A549 (cell line): ENCODE data around the gene FBXO47. TPM values are rescaled to one million over a fixed set of nuclear protein-coding genes. Genes with fewer than 3 reads are reported as not detected.

Experiments used
- ATAC-seq, 2 experiments: fragments of 200-7000 bp in 1 of 2; fragments of >200 bp in 1 of 2; cut with Nextera tagmentation in 1 of 2; cut with Tn5 transposase in 1 of 2; 3 replicates each; pipeline versions ENCODE4 v1.8.0 to v1.9.1; 2018 to 2020; ENCODE audit warnings: mild to moderate bottlenecking in 1 of 2, moderate library complexity in 1 of 2
- CTCF ChIA-PET: fragments of 300-600 bp; sonication (Branson Sonifier 250); formaldehyde crosslinking; extraction: SDS; loops from one replicate; lab custom pipeline; 2021; ENCODE audit warnings: antibody characterized with exemption, inconsistent platforms; lab: Yijun Ruan, JAX
- POLR2A ChIA-PET: fragments of 350-600 bp; formaldehyde crosslinking; extraction: SDS; loops from one replicate; lab custom pipeline; 2021; ENCODE audit warnings: antibody characterized with exemption, inconsistent platforms; lab: Yijun Ruan, JAX
- DNase-seq, 2 experiments: peaks; one replicate each; pipeline versions ENCODE4 v3.0.0 to v3.0.0-alpha.2; 2011 to 2016; ENCODE audit warnings: low read depth in 1 of 2, low spot score in 1 of 2
- FAIRE-seq: peaks from 2 replicates; lab custom pipeline; 2011; peaks lifted over from hg19 to GRCh38; lab: Jason Lieb, UNC
- H3K27ac ChIP-seq, 2 experiments: fragments of >200 bp; sonication (Bioruptor Twin); formaldehyde crosslinking; 3 replicates each; pipeline ENCODE4 v1.5.1; 2016 to 2017
- H3K4me1 ChIP-seq: fragments of >200 bp; sonication (Bioruptor Twin); formaldehyde crosslinking; 3 replicates; pipeline ENCODE4 v1.6.1; 2016
- H3K4me2 ChIP-seq: fragments of >200 bp; sonication (Bioruptor Twin); formaldehyde crosslinking; 3 replicates; pipeline ENCODE4 v1.6.1; 2016
- H3K4me3 ChIP-seq: fragments of >200 bp; sonication (Bioruptor Twin); formaldehyde crosslinking; 3 replicates; pipeline ENCODE4 v1.5.1; 2016
- H3K9me3 ChIP-seq: fragments of >200 bp; sonication (Bioruptor Twin); formaldehyde crosslinking; 3 replicates; pipeline ENCODE4 v1.6.1; 2016
- BHLHE40 ChIP-seq: IDR thresholded peaks from 2 replicates; pipeline ENCODE4 v1.6.1; 2012; ENCODE audit warnings: low read depth, low read length, inconsistent platforms
- CBX8 ChIP-seq: fragments of 200-600 bp; sonication (generic); IDR thresholded peaks from 2 replicates; pipeline ENCODE4 v1.6.1; 2016
- CHD4 ChIP-seq: fragments of 200-600 bp; sonication (generic); IDR thresholded peaks from 2 replicates; pipeline ENCODE4 v1.6.1; 2016; ENCODE audit warnings: antibody characterized with exemption, mild to moderate bottlenecking, borderline replicate concordance
- CTCF ChIP-seq: fragments of >200 bp; sonication (Bioruptor Twin); formaldehyde crosslinking; IDR thresholded peaks from 3 replicates; pipeline ENCODE4 v1.5.1; 2016
- FOSB ChIP-seq: fragments of 250-450 bp; sonication (Bioruptor Pico); IDR thresholded peaks from 2 replicates; pipeline ENCODE4 v1.5.0; 2020; ENCODE audit warnings: mild to moderate bottlenecking, moderate library complexity
- FOXS1 ChIP-seq: fragments of 250-450 bp; sonication (Bioruptor Pico); IDR thresholded peaks from 2 replicates; pipeline ENCODE4 v1.5.0; 2020; ENCODE audit warnings: mild to moderate bottlenecking, moderate library complexity
- HDAC2 ChIP-seq: fragments of 200-600 bp; sonication (generic); IDR thresholded peaks from 2 replicates; pipeline ENCODE4 v1.6.1; 2016
- HES2 ChIP-seq: fragments of >200 bp; sonication (Bioruptor Twin); formaldehyde crosslinking; IDR thresholded peaks from 2 replicates; pipeline ENCODE4 v1.6.1; 2016
- HEYL ChIP-seq: fragments of 250-450 bp; sonication (Bioruptor Pico); IDR thresholded peaks from 2 replicates; pipeline ENCODE4 v1.8.0; 2021; ENCODE audit warnings: mild to moderate bottlenecking, moderate library complexity
- HOXA7 ChIP-seq: fragments of 250-450 bp; sonication (Bioruptor Pico); IDR thresholded peaks from 2 replicates; pipeline ENCODE4 v1.5.0; 2020; ENCODE audit warnings: mild to moderate bottlenecking, moderate library complexity
- HOXB13 ChIP-seq: fragments of 250-450 bp; sonication (Bioruptor Pico); IDR thresholded peaks from 2 replicates; pipeline ENCODE4 v1.5.0; 2020; ENCODE audit warnings: low read depth, mild to moderate bottlenecking, moderate library complexity
- MAX ChIP-seq: IDR thresholded peaks from 2 replicates; pipeline ENCODE4 v1.6.1; 2012
- NFE2L2 ChIP-seq: fragments of 150-350 bp; conservative IDR thresholded peaks from 2 replicates; pipeline ENCODE4 v1.6.1; 2014; ENCODE audit warnings: low read length
- RAD21 ChIP-seq, 2 experiments: fragments of >200 bp in 1 of 2; sonication (Bioruptor Twin) in 1 of 2; formaldehyde crosslinking in 1 of 2; IDR thresholded peaks in 1 of 2; conservative IDR thresholded peaks in 1 of 2; 2 replicates in 1 of 2; 3 replicates in 1 of 2; pipeline ENCODE4 v1.6.1; 2012 to 2018; ENCODE audit warnings: inconsistent platforms in 1 of 2
- RARB ChIP-seq: fragments of 250-450 bp; sonication (Bioruptor Pico); IDR thresholded peaks from 2 replicates; pipeline ENCODE4 v1.8.0; 2021; ENCODE audit warnings: mild to moderate bottlenecking, moderate library complexity
- REST ChIP-seq: fragments of 200-600 bp; sonication (generic); IDR thresholded peaks from 2 replicates; pipeline ENCODE4 v1.6.1; 2016; ENCODE audit warnings: antibody characterized with exemption, mild to moderate bottlenecking, moderate library complexity
- SMC3 ChIP-seq: fragments of >200 bp; sonication (Bioruptor Twin); formaldehyde crosslinking; IDR thresholded peaks from 3 replicates; pipeline ENCODE4 v1.6.1; 2018; ENCODE audit warnings: inconsistent platforms
- SREBF2 ChIP-seq: fragments of 450-650 bp; IDR thresholded peaks from 2 replicates; pipeline ENCODE4 v1.6.1; 2014; ENCODE audit warnings: mild to moderate bottlenecking, moderate library complexity
- ZNF302 ChIP-seq: fragments of 250-450 bp; sonication (Bioruptor Pico); IDR thresholded peaks from 2 replicates; pipeline ENCODE4 v1.9.0; 2021; ENCODE audit warnings: inconsistent platforms, mild to moderate bottlenecking, moderate library complexity
- ZSCAN20 ChIP-seq: fragments of 250-450 bp; sonication (Bioruptor Pico); IDR thresholded peaks from 2 replicates; pipeline ENCODE4 v1.8.0; 2022; ENCODE audit warnings: mild to moderate bottlenecking, moderate library complexity
- WGBS: methylation state at CpG from one replicate; pipeline ENCODE4 v1.1.6; 2017; ENCODE audit errors: missing lambda C conversion rate; 5-methylcytosine and 5-hydroxymethylcytosine counted together
- polyA plus RNA-seq, 4 experiments: library from polyadenylated mRNA; depleted of rRNA in 3 of 4; stranded (reverse); fragments of >200 nt; fragmentation: RNase III in 1 of 4; extraction: RNeasy Plus Mini Kit Qiagen cat#74134 plus additional on column Dnase treatment in 1 of 4; gene quantifications; 2 replicates in 3 of 4; 3 replicates in 1 of 4; pipeline ENCODE4 v1.2.3, GENCODE V29; 2011 to 2017

The FBXO47 gene
- polyA plus RNA-seq, 2 of the 4 experiments (the other 2 are of a cell fraction), result 0.04 TPM; not detected in 1

GRCh38 chr17:38899421-38899820, 67.8 kb downstream of the FBXO47 start:
- DNase-seq (no peak), FAIRE-seq (no peak), ATAC-seq (no peak)
- CTCF ChIA-PET, result interaction anchor here (1.0 to 4.2 kb wide), 8 partner anchors 12 to 274 kb away, joined by 3 to 14 read pairs (median 4); no protein-coding TSS in a partner anchor
- Histone ChIP-seq H3K4me3 (no peak overlapping the region), H3K4me2 (no peak overlapping the region), H3K9me3 (no peaks in the 10 kb centered on the region), H3K27ac (peak overlapping the region in 1 of 2 experiments; percentile 85; a peak in 3 of 6 replicates), H3K4me1 (peaks cover 64% of the 10 kb centered on the region)
- TF ChIP-seq HOXB13 (CRISPR knock-in tag) (no peak), ZSCAN20 (CRISPR knock-in tag) (no peak), HDAC2 (no peak), MAX (no peak), FOSB (CRISPR knock-in tag) (no peak), BHLHE40 (no peak), CHD4 (no peak), NFE2L2 (no peak), CBX8 (no peak)
- POLR2A ChIA-PET, result interaction anchor here (3.0 kb wide), 1 partner anchor 30 kb away, joined by 6 read pairs; the partner anchor contains the start of gene LASP1
- WGBS, result 91% methylated on average over 5 of the region's 5 CpGs

- Histone ChIP-seq H3K4me2 (no peak overlapping the region), H3K4me3 (no peak overlapping the region), H3K27ac (peak overlapping the region in 1 of 2 experiments; percentile 85; a peak in 3 of 6 replicates), H3K9me3 (no peaks in the 10 kb centered on the region), H3K4me1 (peaks cover 66% of the 10 kb centered on the region)
- 89% methylated on average over 9 of the region's 11 CpGs for WGBS
- no peak for TF ChIP-seq SREBF2
- no peak for TF ChIP-seq ZSCAN20 (CRISPR knock-in tag)
- no peak for TF ChIP-seq NFE2L2
- TF ChIP-seq CTCF, result no peak
- no peak for TF ChIP-seq REST
- no peak for TF ChIP-seq CHD4
- no peak for TF ChIP-seq RARB (CRISPR knock-in tag)
- no peak for TF ChIP-seq HEYL (CRISPR knock-in tag)
- TF ChIP-seq FOXS1 (CRISPR knock-in tag), result no peak
- no peak for TF ChIP-seq RAD21 (conservative IDR thresholded peaks at IDR 0.05 in 1 of 2, IDR thresholded peaks at IDR 0.05 in 1 of 2)
- TF ChIP-seq HOXA7 (CRISPR knock-in tag), result no peak
- no peak for TF ChIP-seq ZNF302
- TF ChIP-seq BHLHE40, result no peak
- no peak for TF ChIP-seq HDAC2
- TF ChIP-seq FOSB (CRISPR knock-in tag), result no peak
- no peak for TF ChIP-seq HES2
- no peak for TF ChIP-seq SMC3
- no peak for DNase-seq
- CTCF ChIA-PET, result interaction anchor here (1.0 to 4.2 kb wide), 5 partner anchors 12 to 274 kb away, joined by 3 to 14 read pairs (median 5); no protein-coding TSS in a partner anchor
- no peak for ATAC-seq
- FAIRE-seq, result no peak
- POLR2A ChIA-PET, result interaction anchor here (3.0 kb wide), 1 partner anchor 29 kb away, joined by 6 read pairs; the partner anchor contains the start of gene LASP1
These were observed 68.3 kb downstream of the FBXO47 start for GRCh38 chr17:38898812-38899348.
